Endothelial cell of umbilical vein (primary cell): Measurements from ENCODE around the gene CNMD. TPM values are rescaled to one million over a fixed set of nuclear protein-coding genes. Genes with fewer than 3 reads are reported as not detected.

ENCODE experiments used
- BruUV-seq: library from RNA; stranded (reverse); fragments of 400-500 nt; replicated peaks from 2 replicates; lab custom pipeline; 2021; lab: Mats Ljungman, UMichigan
- CTCF ChIA-PET: fragments of 300-600, 350-600 bp; sonication (Branson Sonifier 250); formaldehyde crosslinking; loops from one replicate; lab custom pipeline; 2021; ENCODE audit warnings: antibody characterized with exemption, inconsistent platforms; lab: Charles Lee
- POLR2A ChIA-PET: fragments of 300-600, 350-600 bp; sonication (Branson Sonifier 250); formaldehyde crosslinking; loops from one replicate; lab custom pipeline; 2021; ENCODE audit warnings: antibody characterized with exemption, inconsistent platforms; lab: Charles Lee
- DNase-seq: peaks from one replicate; pipeline ENCODE4 v3.0.0-alpha.2; 2011; ENCODE audit warnings: low read depth, low spot score
- FAIRE-seq: peaks from 2 replicates; lab custom pipeline; 2011; peaks lifted over from hg19 to GRCh38; lab: Jason Lieb, UNC
- H2AFZ ChIP-seq: 2 replicates; pipeline ENCODE4 v1.6.0; 2012; ENCODE audit warnings: low read depth, low read length, control low read depth, inconsistent platforms
- H3K27ac ChIP-seq: 2 replicates; pipeline ENCODE4 v1.5.1; 2011; ENCODE audit warnings: low read depth, mild to moderate bottlenecking, control low read depth, low read length, moderate library complexity; ENCODE audit not compliant: insufficient read depth
- H3K27me3 ChIP-seq, 2 experiments: 2 replicates each; pipeline versions ENCODE4 v1.6.0 to v1.6.1; 2011; ENCODE audit warnings: low read length in 2 of 2, mixed read lengths in 1 of 2; ENCODE audit not compliant: control insufficient read depth in 2 of 2, insufficient read depth in 2 of 2
- H3K36me3 ChIP-seq, 2 experiments: 2 replicates in 1 of 2; 3 replicates in 1 of 2; pipeline ENCODE4 v1.5.1; 2011; ENCODE audit warnings: low read length in 2 of 2, mild to moderate bottlenecking in 1 of 2, moderate library complexity in 1 of 2; ENCODE audit not compliant: control insufficient read depth in 2 of 2, insufficient read depth in 2 of 2; ENCODE audit errors: extremely low read depth in 1 of 2
- H3K4me1 ChIP-seq: 3 replicates; pipeline ENCODE4 v1.5.1; 2011; ENCODE audit warnings: mild to moderate bottlenecking, low read length; ENCODE audit not compliant: control insufficient read depth, insufficient read depth; ENCODE audit errors: extremely low read depth
- H3K4me2 ChIP-seq: 2 replicates; pipeline ENCODE4 v1.6.1; 2011; ENCODE audit warnings: low read length, control low read depth, mixed read lengths; ENCODE audit not compliant: insufficient read depth
- H3K4me3 ChIP-seq, 3 experiments: fragments of 200-600 bp in 1 of 3; sonication (generic), shearing (Covaris generic) in 1 of 3; replicated peaks in 1 of 3; 2 replicates each; pipeline ENCODE4 v1.5.1; 2011 to 2016; ENCODE audit warnings: control low read depth in 3 of 3, low read length in 3 of 3, mild to moderate bottlenecking in 2 of 3, inconsistent platforms in 1 of 3, low read depth in 1 of 3, moderate library complexity in 1 of 3; ENCODE audit not compliant: insufficient read depth in 1 of 3
- H3K79me2 ChIP-seq: 2 replicates; pipeline ENCODE4 v1.6.0; 2012; ENCODE audit warnings: low read length, inconsistent platforms; ENCODE audit not compliant: control insufficient read depth, insufficient read depth
- H3K9ac ChIP-seq: replicated peaks from 2 replicates; pipeline ENCODE3; 2011; ENCODE audit warnings: low read length, control low read depth; ENCODE audit not compliant: insufficient read depth; ENCODE audit errors: extremely low read depth
- H3K9me1 ChIP-seq: replicated peaks from 3 replicates; pipeline ENCODE4 v1.6.0; 2011; ENCODE audit warnings: mild to moderate bottlenecking, low read length; ENCODE audit not compliant: control insufficient read depth, insufficient read depth; ENCODE audit errors: extremely low read depth
- H3K9me3 ChIP-seq: replicated peaks from 2 replicates; pipeline ENCODE4 v1.5.1; 2012; ENCODE audit warnings: low read length, inconsistent platforms; ENCODE audit not compliant: control insufficient read depth, insufficient read depth
- H4K20me1 ChIP-seq: replicated peaks from 2 replicates; pipeline ENCODE3; 2011; ENCODE audit warnings: mild to moderate bottlenecking, low read length; ENCODE audit not compliant: control insufficient read depth, insufficient read depth; ENCODE audit errors: extremely low read depth
- CTCF ChIP-seq, 2 donors: IDR thresholded peaks; 1 replicate in 1 of 2; 2 replicates in 1 of 2; pipeline ENCODE4 v1.5.1; 2011; ENCODE audit warnings: low read length in 2 of 2, mild to moderate bottlenecking in 2 of 2, moderate library complexity in 2 of 2, control low read depth in 1 of 2, inconsistent platforms in 1 of 2, low read depth in 1 of 2; ENCODE audit not compliant: insufficient read depth in 1 of 2; ENCODE audit errors: extremely low read depth in 1 of 2
- EZH2 ChIP-seq: IDR thresholded peaks from 2 replicates; pipeline ENCODE4 v1.6.1; 2012; ENCODE audit warnings: borderline replicate concordance, low read depth, mild to moderate bottlenecking, moderate library complexity, low read length, inconsistent platforms; ENCODE audit not compliant: severe bottlenecking
- FOS ChIP-seq: IDR thresholded peaks from 2 replicates; pipeline ENCODE4 v1.6.1; 2011; ENCODE audit warnings: mild to moderate bottlenecking, low read length, moderate library complexity, borderline replicate concordance; ENCODE audit not compliant: insufficient read depth
- GATA2 ChIP-seq: IDR thresholded peaks from 2 replicates; pipeline ENCODE4 v1.7.0; 2011; ENCODE audit warnings: low read depth, mild to moderate bottlenecking, moderate library complexity, mixed read lengths, low read length; ENCODE audit not compliant: insufficient read length, insufficient read depth
- JUN ChIP-seq: IDR thresholded peaks from 2 replicates; pipeline ENCODE4 v1.6.1; 2011; ENCODE audit warnings: borderline replicate concordance, low read depth; ENCODE audit not compliant: insufficient read length, insufficient read depth
- MYC ChIP-seq: IDR thresholded peaks from one replicate; pipeline ENCODE4 v1.6.1; 2011; ENCODE audit warnings: mild to moderate bottlenecking, low read depth, low read length
- POLR2A ChIP-seq: IDR thresholded peaks from 2 replicates; pipeline ENCODE4 v1.6.1; 2012; ENCODE audit warnings: low read depth, mild to moderate bottlenecking, control low read depth, low read length
- POLR2AphosphoS5 ChIP-seq: IDR thresholded peaks from 2 replicates; pipeline ENCODE4 v1.6.1; 2012; ENCODE audit warnings: low read depth, mild to moderate bottlenecking, control low read depth, low read length, moderate library complexity; ENCODE audit not compliant: insufficient read depth
- dilution Hi-C: fragments of 300-500 bp; cut with MboI; formaldehyde crosslinking; loops from one replicate; pipeline ENCODE4 v1.15.0; 2019; ENCODE audit warnings: low sequenced_read_pairs; ENCODE audit not compliant: extremely low pct_ligation_motif_present
- intact Hi-C: fragments of 100-400 bp; cut with micrococcal nuclease; formaldehyde crosslinking; loops from one replicate; pipeline ENCODE4 v1.10.0; 2022
- polyA plus RNA-seq, 4 experiments: library from polyadenylated mRNA; depleted of rRNA in 3 of 4; stranded (reverse) in 3 of 4; unstranded in 1 of 4; fragments of >200 nt; gene quantifications; 2 replicates each; pipeline versions ENCODE4 v1.2.1 to v1.2.3, GENCODE V29; 2011 to 2012; ENCODE audit warnings: missing spikeins in 1 of 4
- total RNA-seq: library from RNA; stranded (reverse); gene quantifications from 2 replicates; pipeline ENCODE4 v1.2.3, GENCODE V29; 2021
- TF ChIP-seq, protein P1 (sequence below): IDR thresholded peaks from 2 replicates; pipeline ENCODE4 v1.6.1; 2011; ENCODE audit not compliant: insufficient read depth, insufficient read length

The CNMD gene
- total and polyA plus RNA-seq, 2 donors (not counting 3 experiments of a cell fraction or from before 2014, with no cell fraction given) = not detected

DNA sequence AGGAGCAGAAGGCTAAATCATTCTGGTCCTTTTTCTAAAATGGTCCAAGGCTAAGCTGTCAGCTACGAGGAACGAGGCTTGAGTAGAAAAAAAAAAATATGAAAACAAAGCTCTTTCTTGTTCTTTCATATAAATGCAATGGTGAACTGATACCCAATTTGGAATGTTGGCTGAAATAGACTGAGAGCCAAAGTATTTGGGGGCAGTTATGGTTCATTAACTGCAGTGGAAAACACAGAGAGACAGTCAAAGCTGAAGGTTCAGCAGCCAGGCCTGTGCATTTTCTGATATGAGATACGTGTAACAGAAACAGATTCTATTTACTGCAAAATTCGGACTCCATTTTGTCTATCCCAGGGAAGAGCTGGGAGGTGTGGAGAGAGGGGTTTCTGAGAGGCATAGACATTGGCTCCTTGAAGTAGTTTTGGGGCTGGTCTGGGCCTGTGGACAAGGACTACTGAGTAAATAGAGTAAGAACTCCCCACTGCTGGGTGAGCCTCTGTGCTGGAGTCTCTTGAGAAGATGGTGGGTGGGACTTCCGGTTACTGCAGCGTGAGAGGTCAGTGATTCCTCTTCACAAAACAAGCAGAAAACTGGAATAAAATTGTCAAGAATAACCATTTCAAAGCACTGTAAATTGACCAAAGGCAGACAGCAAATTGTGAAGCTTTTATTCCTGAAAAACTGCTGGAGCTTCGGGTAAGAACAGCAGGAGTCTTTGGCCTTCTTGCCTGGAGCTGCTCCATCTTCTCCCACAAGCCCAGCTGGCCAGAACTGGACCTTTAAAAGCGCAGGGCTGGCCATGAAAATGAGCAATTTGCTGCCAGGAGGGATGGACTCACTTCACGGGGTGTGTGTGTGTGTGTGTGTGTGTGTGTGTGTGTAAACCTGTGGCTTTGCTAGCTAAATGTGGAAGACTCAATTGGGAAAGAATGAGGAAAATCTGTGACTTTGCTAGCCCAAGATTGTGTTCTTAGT, 43.1 kb upstream of the CNMD start:
- Histone ChIP-seq H3K9ac (no peak overlapping the region), H2AFZ (no peak overlapping the region), H4K20me1 (no peaks in the 10 kb centered on the region), H3K36me3 (no peaks in the 10 kb centered on the region), H3K4me1 (no peaks in the 10 kb centered on the region), H3K9me3 (no peaks in the 10 kb centered on the region), H3K27ac (no peak overlapping the region), H3K9me1 (no peaks in the 10 kb centered on the region), H3K4me2 (no peak overlapping the region), H3K4me3 (no peak overlapping the region), H3K79me2 (no peaks in the 10 kb centered on the region), H3K27me3 (peaks cover 0 to 2% of the 10 kb centered on the region in 2 experiments)
- ChIA-PET POLR2A (no interaction called here), CTCF (no interaction called here)
- DNase-seq (no peak), FAIRE-seq (no peak)
- dilution Hi-C loops (no loop called here), intact Hi-C loops (no loop called here)
- no peak for TF ChIP-seq POLR2A
- TF ChIP-seq FOS = no peak
- TF ChIP-seq GATA2 = no peak
- no peak for TF ChIP-seq EZH2
- no peak for TF ChIP-seq MYC
- no peak for TF ChIP-seq POLR2AphosphoS5
- TF ChIP-seq JUN = no peak
- TF ChIP-seq, protein P1, sequence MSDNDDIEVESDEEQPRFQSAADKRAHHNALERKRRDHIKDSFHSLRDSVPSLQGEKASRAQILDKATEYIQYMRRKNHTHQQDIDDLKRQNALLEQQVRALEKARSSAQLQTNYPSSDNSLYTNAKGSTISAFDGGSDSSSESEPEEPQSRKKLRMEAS = no peak
- TF ChIP-seq CTCF (IDR thresholded peaks at IDR 0.05; ENCODE audit: extremely low read depth in 1 of 2, insufficient read depth in 1 of 2, low read depth in 1 of 2, low read length in 2 of 2) = no peak
- BruUV-seq = no TSS peak
